ENCODE measurements around the gene MPV17L2.

MPV17L2 gene

GRCh38 chr19:18192673-18193387, at the start of gene MPV17L2:
Gene MPV17L2, plus strand, starts transcription at chr19:18193218. Its CDS starts 64 bp downstream, at chr19:18193282.
- peak within 1 kb of the TSS; percentile 77 for H3K4me3 ChIP-seq (ENCODE audit: low read depth, low read length)
- POLR2A ChIA-PET: interaction anchor here (0.6 to 1.0 kb wide), 6 partner anchors 28 to 259 kb away, joined by 3 to 7 read pairs (median 3); no protein-coding TSS in a partner anchor
- peak; percentile 100 for DNase-seq (ENCODE audit: low read depth, low spot score)
- TF ChIP-seq CTCF (IDR thresholded peaks at IDR 0.05; ENCODE audit: insufficient read depth, low read length, missing control alignments): no peak
- CTCF ChIA-PET: interaction anchor here (0.6 to 5.6 kb wide), 22 partner anchors 9 to 140 kb away, joined by 3 to 123 read pairs (median 7); partner anchors contain the start of genes IFI30 and RAB3A

- TF ChIP-seq CTCF (IDR thresholded peaks at IDR 0.05; ENCODE audit: insufficient read depth, low read length, missing control alignments): no peak
- ChIA-PET POLR2A (no interaction called here), CTCF (interaction anchor here (3.6 kb wide), 1 partner anchor 7 kb away, joined by 19 read pairs; the partner anchor contains the start of gene PIK3R2)
- no peak overlapping the region for H3K4me3 ChIP-seq (ENCODE audit: low read depth, low read length)
- DNase-seq (ENCODE audit: low read depth, low spot score): no peak
Measured at GRCh38 chr19:18143902-18144301, 49.1 kb upstream of the MPV17L2 start.

- CTCF ChIA-PET: interaction anchor here (0.6 to 3.6 kb wide), 3 partner anchors 7 to 138 kb away, joined by 3 to 19 read pairs (median 3); partner anchors contain the start of gene PIK3R2
- no peak for TF ChIP-seq CTCF (IDR thresholded peaks at IDR 0.05; ENCODE audit: insufficient read depth, low read length, missing control alignments)
- H3K4me3 ChIP-seq (ENCODE audit: low read depth, low read length): no peak overlapping the region
- POLR2A ChIA-PET: no interaction called here
- DNase-seq (ENCODE audit: low read depth, low spot score): no peak
Measured at GRCh38 chr19:18144361-18144760, 48.7 kb upstream of the MPV17L2 start.

GRCh38 chr19:18144906-18145305, 48.1 kb upstream of the MPV17L2 start:
- ChIA-PET CTCF (interaction anchor here (0.6 to 1.3 kb wide), 3 partner anchors 13 to 139 kb away, joined by 3 read pairs; no protein-coding TSS in a partner anchor), POLR2A (no interaction called here)
- TF ChIP-seq CTCF (IDR thresholded peaks at IDR 0.05; ENCODE audit: insufficient read depth, low read length, missing control alignments): no peak
- no peak for DNase-seq (ENCODE audit: low read depth, low spot score)
- H3K4me3 ChIP-seq (ENCODE audit: low read depth, low read length): no peak overlapping the region

GRCh38 chr19:18145391-18145999, 47.5 kb upstream of the MPV17L2 start:
- H3K4me3 ChIP-seq (ENCODE audit: low read depth, low read length): no peak overlapping the region
- TF ChIP-seq CTCF (IDR thresholded peaks at IDR 0.05; ENCODE audit: insufficient read depth, low read length, missing control alignments): no peak
- ChIA-PET POLR2A (no interaction called here), CTCF (interaction anchor here (0.9 to 1.3 kb wide), 4 partner anchors 14 to 16 kb away, joined by 3 to 5 read pairs (median 3); no protein-coding TSS in a partner anchor)
- no peak for DNase-seq (ENCODE audit: low read depth, low spot score)

GRCh38 chr19:18147396-18147795, 45.6 kb upstream of the MPV17L2 start:
- CTCF ChIA-PET: interaction anchor here (1.4 kb wide), 1 partner anchor 34 kb away, joined by 5 read pairs; no protein-coding TSS in a partner anchor

More at GRCh38 chr19:18147396-18147795, 45.6 kb upstream of the MPV17L2 start:
- H3K4me3 ChIP-seq (ENCODE audit: low read depth, low read length): no peak overlapping the region
- no peak for DNase-seq (ENCODE audit: low read depth, low spot score)
- TF ChIP-seq CTCF (IDR thresholded peaks at IDR 0.05; ENCODE audit: insufficient read depth, low read length, missing control alignments): no peak
- POLR2A ChIA-PET: no interaction called here
